ENCODE results near the gene SLC22A25. TPM values are rescaled to one million over a fixed set of nuclear protein-coding genes. Genes with fewer than 3 reads are reported as not detected.
"Not testable (repeated sequence)": the region's sequence is repeated elsewhere in the genome, so short reads cannot be mapped to it uniquely, and the experiment has no call there.

SLC22A25 gene
- total RNA-seq, 1 experiment from 2014 or later, result not detected

- TF ChIP-seq, protein P1, sequence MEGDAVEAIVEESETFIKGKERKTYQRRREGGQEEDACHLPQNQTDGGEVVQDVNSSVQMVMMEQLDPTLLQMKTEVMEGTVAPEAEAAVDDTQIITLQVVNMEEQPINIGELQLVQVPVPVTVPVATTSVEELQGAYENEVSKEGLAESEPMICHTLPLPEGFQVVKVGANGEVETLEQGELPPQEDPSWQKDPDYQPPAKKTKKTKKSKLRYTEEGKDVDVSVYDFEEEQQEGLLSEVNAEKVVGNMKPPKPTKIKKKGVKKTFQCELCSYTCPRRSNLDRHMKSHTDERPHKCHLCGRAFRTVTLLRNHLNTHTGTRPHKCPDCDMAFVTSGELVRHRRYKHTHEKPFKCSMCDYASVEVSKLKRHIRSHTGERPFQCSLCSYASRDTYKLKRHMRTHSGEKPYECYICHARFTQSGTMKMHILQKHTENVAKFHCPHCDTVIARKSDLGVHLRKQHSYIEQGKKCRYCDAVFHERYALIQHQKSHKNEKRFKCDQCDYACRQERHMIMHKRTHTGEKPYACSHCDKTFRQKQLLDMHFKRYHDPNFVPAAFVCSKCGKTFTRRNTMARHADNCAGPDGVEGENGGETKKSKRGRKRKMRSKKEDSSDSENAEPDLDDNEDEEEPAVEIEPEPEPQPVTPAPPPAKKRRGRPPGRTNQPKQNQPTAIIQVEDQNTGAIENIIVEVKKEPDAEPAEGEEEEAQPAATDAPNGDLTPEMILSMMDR (conservative IDR thresholded peaks at IDR 0.05), result no peak
Measured at GRCh38 chr11:63248966-63249365, 5.6 kb upstream of the SLC22A25 start.

GRCh38 chr11:63247237-63248002 lies 4.0 kb upstream of the SLC22A25 start:
- no CpG with 5 or more reads among the region's 7 CpGs for WGBS (ENCODE audit: extremely low coverage, insufficient read length, low lambda C conversion rate)
- not testable (repeated sequence) for H3K4me1 Mint-ChIP-seq; H2BK5ac ChIP-seq (ENCODE audit: insufficient read length, low read length); H2AK5ac ChIP-seq (ENCODE audit: insufficient read length, low read length); H3K79me2 ChIP-seq (ENCODE audit: insufficient read depth, low read length); H4K20me1 ChIP-seq (ENCODE audit: control insufficient read depth, insufficient read depth, insufficient read length); H2BK15ac ChIP-seq (ENCODE audit: low read depth, low read length); H3K4me2 ChIP-seq (ENCODE audit: insufficient read depth, insufficient read length, low read length); H3K18ac ChIP-seq (ENCODE audit: insufficient read length, low read depth, low read length); H3K4me3 Mint-ChIP-seq; H2BK120ac ChIP-seq (ENCODE audit: low read depth, low read length, poor library complexity, severe bottlenecking); H3K23ac ChIP-seq (ENCODE audit: insufficient read length, low read depth, low read length); H3K14ac ChIP-seq (ENCODE audit: insufficient read depth, low read length); H2AFZ ChIP-seq (ENCODE audit: low read length); H3K36me3 Mint-ChIP-seq (ENCODE audit: insufficient read depth in 1 of 3, low read depth in 3 of 3); H3T11ph ChIP-seq (ENCODE audit: low read length); H3K9me3 ChIP-seq (ENCODE audit: control insufficient read depth, low read depth, low read length); H3K9me3 Mint-ChIP-seq; H4K8ac ChIP-seq (replicated peaks; ENCODE audit: insufficient read length, low read depth, low read length); H2BK20ac ChIP-seq (ENCODE audit: low read depth, low read length, poor library complexity, severe bottlenecking); H3K27me3 ChIP-seq (ENCODE audit: insufficient read depth, low read length); H3K9ac ChIP-seq (ENCODE audit: extremely low read depth, insufficient read length, low read length); H3K27ac ChIP-seq (ENCODE audit: insufficient read length, low read depth, low read length); H3K27ac Mint-ChIP-seq; H3K79me1 ChIP-seq (ENCODE audit: insufficient read depth, low read depth, low read length, poor library complexity, severe bottlenecking); H2BK12ac ChIP-seq (ENCODE audit: insufficient read length, low read depth, low read length); H3K4me1 ChIP-seq (ENCODE audit: insufficient read depth, low read length); H3K56ac ChIP-seq (ENCODE audit: insufficient read length, low read depth, low read length); DNase-seq; H3K4ac ChIP-seq (ENCODE audit: low read depth, low read length); H4K5ac ChIP-seq (ENCODE audit: insufficient read length, low read depth, low read length); H3K27me3 Mint-ChIP-seq (ENCODE audit: low read depth); H3K23me2 ChIP-seq (ENCODE audit: insufficient read length, low read depth, low read length, poor library complexity, severe bottlenecking); H4K91ac ChIP-seq (ENCODE audit: insufficient read length, low read depth, low read length)

More at GRCh38 chr11:63248966-63249365, 5.6 kb upstream of the SLC22A25 start:
- H3K18ac ChIP-seq (ENCODE audit: insufficient read length, low read depth, low read length), result no peak overlapping the region
- no peak overlapping the region for H3K56ac ChIP-seq (ENCODE audit: insufficient read length, low read depth, low read length)
- H3K4me2 ChIP-seq (ENCODE audit: insufficient read depth, insufficient read length, low read length), result no peak overlapping the region
- no peaks in the 10 kb centered on the region for H3K9me3 ChIP-seq (ENCODE audit: control insufficient read depth, low read depth, low read length)
- no CpG with 5 or more reads among the region's 3 CpGs for WGBS (ENCODE audit: extremely low coverage, insufficient read length, low lambda C conversion rate)
- no peak overlapping the region for H3K27ac ChIP-seq (ENCODE audit: insufficient read length, low read depth, low read length)
- no peak overlapping the region for H3T11ph ChIP-seq (ENCODE audit: low read length)
- H2BK12ac ChIP-seq (ENCODE audit: insufficient read length, low read depth, low read length), result no peak overlapping the region
- H3K27ac Mint-ChIP-seq, result no peak overlapping the region
- no peaks in the 10 kb centered on the region for H3K27me3 Mint-ChIP-seq (ENCODE audit: low read depth)
- no peak overlapping the region for H4K91ac ChIP-seq (ENCODE audit: insufficient read length, low read depth, low read length)
- H3K79me2 ChIP-seq (ENCODE audit: insufficient read depth, low read length), result no peaks in the 10 kb centered on the region
- no peak overlapping the region for H3K14ac ChIP-seq (ENCODE audit: insufficient read depth, low read length)
- H3K4ac ChIP-seq (ENCODE audit: low read depth, low read length), result no peak overlapping the region
- H3K23me2 ChIP-seq (ENCODE audit: insufficient read length, low read depth, low read length, poor library complexity, severe bottlenecking), result no peaks in the 10 kb centered on the region
- H3K79me1 ChIP-seq (ENCODE audit: insufficient read depth, low read depth, low read length, poor library complexity, severe bottlenecking), result no peaks in the 10 kb centered on the region
- H3K4me3 Mint-ChIP-seq, result no peak overlapping the region
- H2BK15ac ChIP-seq (ENCODE audit: low read depth, low read length), result no peak overlapping the region
- no peak for DNase-seq
- H3K4me1 ChIP-seq (ENCODE audit: insufficient read depth, low read length), result no peaks in the 10 kb centered on the region
- no peak overlapping the region for H3K23ac ChIP-seq (ENCODE audit: insufficient read length, low read depth, low read length)
- H2BK20ac ChIP-seq (ENCODE audit: low read depth, low read length, poor library complexity, severe bottlenecking), result no peak overlapping the region
- no peaks in the 10 kb centered on the region for H3K36me3 Mint-ChIP-seq (ENCODE audit: insufficient read depth in 1 of 3, low read depth in 3 of 3)
- no peaks in the 10 kb centered on the region for H3K27me3 ChIP-seq (ENCODE audit: insufficient read depth, low read length)
- H2AK5ac ChIP-seq (ENCODE audit: insufficient read length, low read length), result no peak overlapping the region
- no peak overlapping the region for H2BK120ac ChIP-seq (ENCODE audit: low read depth, low read length, poor library complexity, severe bottlenecking)
- no peak overlapping the region for H2BK5ac ChIP-seq (ENCODE audit: insufficient read length, low read length)
- H4K5ac ChIP-seq (ENCODE audit: insufficient read length, low read depth, low read length), result no peak overlapping the region
- H3K9ac ChIP-seq (ENCODE audit: extremely low read depth, insufficient read length, low read length), result no peak overlapping the region
- peaks cover 3 to 5% of the 10 kb centered on the region in 2 experiments; a peak in 2 of 4 replicates for H3K4me1 Mint-ChIP-seq
- no peak overlapping the region for H2AFZ ChIP-seq (ENCODE audit: low read length)
- H4K8ac ChIP-seq (replicated peaks; ENCODE audit: insufficient read length, low read depth, low read length), result no peak overlapping the region
- H4K20me1 ChIP-seq (ENCODE audit: control insufficient read depth, insufficient read depth, insufficient read length), result no peaks in the 10 kb centered on the region
- H3K9me3 Mint-ChIP-seq, result no peaks in the 10 kb centered on the region

Measured in H9 (cell line).